Right ventricle myocardium superior (tissue), 1 donor: ENCODE measurements around the gene KRR1. TPM values are rescaled to one million over a fixed set of nuclear protein-coding genes. Genes with fewer than 3 reads are reported as not detected.
"Not testable (repeated sequence)": the region's sequence is repeated elsewhere in the genome, so short reads cannot be mapped to it uniquely, and the experiment has no call there.

Source experiments
- ATAC-seq: fragments of 200-7000 bp; cut with Tn5 transposase; one replicate; pipeline ENCODE4 v1.9.1; 2020; ENCODE audit warnings: mild to moderate bottlenecking; ENCODE audit not compliant: poor library complexity
- DNase-seq: peaks from one replicate; pipeline ENCODE4 v3.0.0-alpha.2; 2020
- intact Hi-C: fragments of 100-400 bp; cut with DNase I; formaldehyde crosslinking; loops from one replicate; pipeline ENCODE4 v1.11.2; 2022
- total RNA-seq: library from RNA; stranded (reverse); fragmentation: NEBNext Ultra II Directional; extraction: Animal tissue kit (Norgen Biotek cat#: 25700); gene quantifications from one replicate; pipeline ENCODE4 v1.2.1, GENCODE V29; 2021
- donor health status: DM: no; HTN: yes; CAD: no; lungs with severe emphysema.

KRR1 gene
- total RNA-seq, 1 donor from 2014 or later, result 25.2 TPM

- no peak for ATAC-seq
- intact Hi-C loops, result loop anchor here (5.0 kb wide), 1 partner anchor 509 kb away; no protein-coding TSS in a partner anchor
Measured at GRCh38 chr12:75528692-75529091, 17.3 kb upstream of the KRR1 start.

DNA sequence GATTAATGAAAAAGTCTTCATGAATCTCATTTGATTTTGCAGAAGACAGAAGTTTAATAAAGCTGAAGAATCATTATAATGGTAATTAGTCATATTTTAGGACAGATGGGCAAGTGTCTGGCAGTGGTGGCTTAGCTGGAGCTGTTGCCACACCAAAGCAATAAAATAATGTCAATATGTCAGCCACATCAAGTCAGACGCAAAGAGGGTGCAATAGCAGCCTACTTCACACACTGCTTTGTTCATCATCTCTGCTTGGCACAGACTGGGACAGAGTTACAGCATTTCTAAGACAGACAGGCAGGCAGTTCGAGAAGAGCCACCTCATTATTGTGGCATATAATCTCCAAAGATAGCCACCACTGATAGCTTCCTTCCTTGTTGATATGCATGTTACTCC is 16.9 kb upstream of the KRR1 start:
- no peak for DNase-seq
- no peak for ATAC-seq
- intact Hi-C loops, result loop anchor here (5.0 kb wide), 1 partner anchor 509 kb away; no protein-coding TSS in a partner anchor

More at GRCh38 chr12:75528692-75529091, 17.3 kb upstream of the KRR1 start:
- no peak for DNase-seq

GRCh38 chr12:75526655-75527511 is 15.5 kb upstream of the KRR1 start:
- intact Hi-C loops, result loop anchor here (5.0 kb wide), 1 partner anchor 510 kb away; no protein-coding TSS in a partner anchor
- ATAC-seq, result peak; percentile 49
- no peak for DNase-seq

GRCh38 chr12:75525263-75525662 is 13.9 kb upstream of the KRR1 start:
- DNase-seq, result no peak
- no peak for ATAC-seq
- intact Hi-C loops, result loop anchor here (5.0 kb wide), 1 partner anchor 512 kb away; no protein-coding TSS in a partner anchor

- ATAC-seq, DNase-seq, intact Hi-C loops: not testable (repeated sequence)
Measured at GRCh38 chr12:75522124-75522523, 10.7 kb upstream of the KRR1 start.

DNA sequence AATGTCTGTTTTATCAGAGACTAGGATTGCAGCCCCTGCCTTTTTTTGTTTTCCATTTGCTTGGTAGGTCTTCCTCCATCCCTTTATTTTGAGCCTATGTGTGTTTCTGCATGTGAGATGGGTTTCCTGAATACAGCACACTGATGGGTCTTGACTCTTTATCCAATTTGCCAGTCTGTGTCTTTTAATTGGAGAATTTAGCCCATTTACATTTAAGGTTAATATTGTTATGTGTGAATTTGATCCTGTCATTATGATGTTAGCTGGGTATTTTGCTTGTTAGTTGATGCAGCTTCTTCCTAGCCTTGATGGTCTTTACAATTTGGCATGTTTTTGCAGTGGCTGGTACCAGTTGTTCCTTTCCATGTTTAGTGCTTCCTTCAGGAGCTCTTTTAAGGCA is 9.8 kb upstream of the KRR1 start:
- intact Hi-C loops, DNase-seq, ATAC-seq: not testable (repeated sequence)

GRCh38 chr12:75509621-75510020 is 1.8 kb downstream of the KRR1 start:
- ATAC-seq (no peak), DNase-seq (no peak)
- intact Hi-C loops, result no loop called here

DNA sequence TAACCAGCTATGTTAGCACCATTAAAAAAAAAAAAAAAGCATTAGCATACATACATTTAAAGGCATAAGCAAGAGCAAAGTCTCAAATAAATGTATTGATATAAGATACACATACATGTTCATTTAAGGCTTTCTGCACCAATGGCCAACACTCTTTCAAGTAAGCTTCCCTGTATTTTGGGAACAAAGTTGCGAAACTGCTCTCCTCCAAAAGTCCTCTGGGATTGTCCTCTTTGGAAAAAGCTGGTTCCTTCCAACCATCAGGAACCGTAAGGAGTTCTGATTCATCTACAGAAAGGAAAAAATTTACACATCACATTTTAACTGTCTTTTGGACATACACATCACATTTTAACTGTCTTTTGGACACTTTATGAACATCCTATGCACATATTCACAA is 3.2 kb downstream of the KRR1 start:
- no peak for ATAC-seq
- DNase-seq, result no peak
- intact Hi-C loops, result no loop called here

DNA sequence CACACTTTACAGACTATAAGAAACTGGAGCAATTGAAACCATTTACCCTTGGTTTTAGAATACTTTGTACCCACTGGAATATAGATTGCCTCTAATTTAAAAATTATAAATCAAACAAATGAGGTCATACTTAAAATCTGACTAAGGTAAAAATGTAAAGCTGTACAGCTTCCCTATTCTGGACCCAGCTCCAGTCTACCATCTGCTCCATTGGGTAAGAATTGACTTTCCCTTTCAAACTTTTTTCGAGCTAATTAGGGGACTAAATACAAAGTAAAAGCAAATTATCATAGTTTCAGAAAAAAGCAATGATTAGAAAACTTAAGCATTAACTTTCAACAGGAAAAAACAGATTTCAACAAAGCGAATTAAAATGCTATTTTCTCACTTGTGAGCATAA is 4.3 kb downstream of the KRR1 start:
- ATAC-seq (no peak), DNase-seq (no peak)

GRCh38 chr12:75505706-75506312 is 5.6 kb downstream of the KRR1 start:
- DNase-seq, result no peak
- ATAC-seq, result no peak
- intact Hi-C loops, result no loop called here

More for the DNA sequence above, 4.3 kb downstream of the KRR1 start:
- intact Hi-C loops, result no loop called here

- no peak for ATAC-seq
- DNase-seq, result no peak
- intact Hi-C loops, result no loop called here
Measured at GRCh38 chr12:75503866-75504265, 7.5 kb downstream of the KRR1 start.

- intact Hi-C loops, result no loop called here
- ATAC-seq (no peak), DNase-seq (no peak)
Measured at GRCh38 chr12:75503459-75503858, 8.0 kb downstream of the KRR1 start.

GRCh38 chr12:75491169-75491568 is 20.2 kb downstream of the KRR1 start:
- intact Hi-C loops, result no loop called here
- ATAC-seq (no peak), DNase-seq (no peak)

DNA sequence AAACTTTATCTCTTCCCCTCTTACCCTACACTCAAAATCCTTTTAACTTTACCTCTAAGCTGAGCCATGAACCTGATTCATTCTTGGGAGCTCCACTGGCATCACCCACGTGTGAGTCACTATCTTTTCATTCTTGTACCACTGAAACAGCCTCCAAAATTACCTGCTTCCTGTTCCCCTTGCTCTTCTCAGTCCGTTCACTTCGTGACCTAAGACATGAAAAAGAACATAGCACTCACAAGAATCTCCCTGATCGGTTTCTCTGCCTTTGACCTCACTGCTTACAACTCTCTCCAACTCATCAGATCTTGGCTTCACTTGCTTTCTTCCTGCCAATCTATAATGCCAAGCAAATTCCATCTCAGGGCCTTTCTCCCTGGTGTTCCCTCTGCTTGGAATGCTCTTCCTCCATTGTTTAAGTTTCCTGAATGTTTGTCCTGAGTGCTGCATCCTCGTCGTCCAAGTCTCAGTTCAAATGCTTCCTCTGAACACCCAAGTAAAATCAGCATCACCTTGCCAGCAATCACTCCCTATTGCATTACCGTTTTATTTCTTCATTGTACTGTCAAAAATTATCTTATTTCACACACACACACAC is 21.7 kb downstream of the KRR1 start:
- ATAC-seq (no peak), DNase-seq (no peak)
- intact Hi-C loops, result loop anchor here (10.0 kb wide), 1 partner anchor 155 kb away; the partner anchor contains the start of genes CAPS2 and GLIPR1L1

GRCh38 chr12:75489187-75489586 is 22.2 kb downstream of the KRR1 start:
- intact Hi-C loops, result loop anchor here (10.0 kb wide), 1 partner anchor 154 kb away; the partner anchor contains the start of genes CAPS2 and GLIPR1L1
- DNase-seq, result no peak
- no peak for ATAC-seq

- intact Hi-C loops, result loop anchor here (10.0 kb wide), 1 partner anchor 154 kb away; the partner anchor contains the start of genes CAPS2 and GLIPR1L1
- ATAC-seq (no peak), DNase-seq (no peak)
Measured at GRCh38 chr12:75488553-75488952, 22.9 kb downstream of the KRR1 start.

- no peak for ATAC-seq
- intact Hi-C loops, result loop anchor here (10.0 kb wide), 1 partner anchor 153 kb away; the partner anchor contains the start of genes CAPS2 and GLIPR1L1
Measured at GRCh38 chr12:75487308-75487707, 24.1 kb downstream of the KRR1 start.

DNA sequence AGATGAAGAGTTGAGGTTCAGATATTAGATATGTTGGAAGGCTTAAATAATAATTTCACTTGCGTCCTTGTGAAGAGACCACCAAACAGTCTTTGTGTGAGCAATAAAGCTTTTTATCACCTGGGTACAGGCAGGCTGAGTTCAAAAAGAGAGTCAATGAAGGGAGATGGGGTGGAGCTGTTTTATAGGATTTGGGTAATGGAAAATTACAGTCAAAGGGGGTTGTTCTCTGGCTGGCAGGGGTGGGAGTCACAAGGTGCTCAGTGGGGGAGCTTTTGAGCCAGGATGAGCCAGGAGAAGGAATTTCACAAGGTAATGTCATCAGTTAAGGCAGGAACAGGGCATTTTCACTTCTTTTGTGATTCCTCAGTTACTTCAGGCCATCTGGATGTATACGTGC is 27.0 kb downstream of the KRR1 start:
- not testable (repeated sequence) for DNase-seq, ATAC-seq
- intact Hi-C loops, result loop anchor here (10.0 kb wide), 1 partner anchor 150 kb away; the partner anchor contains the start of genes CAPS2 and GLIPR1L1

More at GRCh38 chr12:75487308-75487707, 24.1 kb downstream of the KRR1 start:
- no peak for DNase-seq

- DNase-seq (no peak), ATAC-seq (no peak)
- intact Hi-C loops, result loop anchor here (10.0 kb wide), 1 partner anchor 149 kb away; the partner anchor contains the start of genes CAPS2 and GLIPR1L1
Measured at GRCh38 chr12:75483431-75483830, 28.0 kb downstream of the KRR1 start.
